Retina (tissue), 1 donor: ENCODE measurements around the gene ACTR8.
"Not testable (repeated sequence)": the region's sequence is repeated elsewhere in the genome, so short reads cannot be mapped to it uniquely, and the experiment has no call there.

Experiments
- DNase-seq: peaks from one replicate; pipeline ENCODE4 v3.0.0-alpha.2; 2016

Gene ACTR8

GRCh38 chr3:53881691-53882593 is at the start of gene ACTR8:
ACTR8 (minus strand) TSS chr3:53882152; CDS start chr3:53882101, 51 bp downstream.
- DNase-seq, result peak; percentile 97

- not testable (repeated sequence) for DNase-seq
Observed at GRCh38 chr3:53927208-53927872, 45.4 kb upstream of the ACTR8 start.

GRCh38 chr3:53921296-53921695 is 39.3 kb upstream of the ACTR8 start:
- DNase-seq, result no peak

GRCh38 chr3:53919741-53920140 is 37.8 kb upstream of the ACTR8 start:
- no peak for DNase-seq

GRCh38 chr3:53913401-53913800 is 31.4 kb upstream of the ACTR8 start:
- DNase-seq, result no peak

- DNase-seq, result no peak
Observed at GRCh38 chr3:53902711-53903110, 20.8 kb upstream of the ACTR8 start.

GRCh38 chr3:53902067-53902466 is 20.1 kb upstream of the ACTR8 start:
- DNase-seq, result no peak

GRCh38 chr3:53900666-53901331 is 18.8 kb upstream of the ACTR8 start:
- DNase-seq, result no peak

GRCh38 chr3:53899750-53900149 is 17.8 kb upstream of the ACTR8 start:
- DNase-seq, result no peak

- no peak for DNase-seq
Observed at GRCh38 chr3:53892286-53892637, 10.3 kb upstream of the ACTR8 start.

- peak; percentile 98 for DNase-seq
Observed at GRCh38 chr3:53891497-53892285, 9.7 kb upstream of the ACTR8 start, which contains the start of gene SELENOK. SELENOK (minus strand) TSS chr3:53891859.

GRCh38 chr3:53890726-53891475 is 8.9 kb upstream of the ACTR8 start:
- no peak for DNase-seq

- DNase-seq, result no peak
Observed at GRCh38 chr3:53888232-53888631, 6.3 kb upstream of the ACTR8 start.

- no peak for DNase-seq
Observed at GRCh38 chr3:53887446-53887845, 5.5 kb upstream of the ACTR8 start.

GRCh38 chr3:53885239-53885638 is 3.3 kb upstream of the ACTR8 start:
- DNase-seq, result no peak

- DNase-seq, result no peak
Observed at GRCh38 chr3:53884623-53885022, 2.7 kb upstream of the ACTR8 start.

- DNase-seq, result no peak
Observed at GRCh38 chr3:53883008-53883407, 1.1 kb upstream of the ACTR8 start.

GRCh38 chr3:53880396-53881345 is 1.3 kb downstream of the ACTR8 start:
- DNase-seq, result peak; percentile 7

GRCh38 chr3:53865732-53866499 is 16.0 kb downstream of the ACTR8 start:
- DNase-seq, result no peak

- DNase-seq, result no peak
Observed at GRCh38 chr3:53863145-53863544, 18.8 kb downstream of the ACTR8 start.
